GM19239 (cell line): Measurements from ENCODE around the gene ACTA2.
A peak's percentile ranks its signal among the peaks of the same experiment; 100 is the strongest.

Experiments
- DNase-seq: peaks from one replicate; pipeline ENCODE4 v3.0.0; 2011; ENCODE audit warnings: low spot score; ENCODE audit not compliant: insufficient read length
- FAIRE-seq: peaks from 2 replicates; lab custom pipeline; 2011; peaks lifted over from hg19 to GRCh38; lab: Jason Lieb, UNC

Gene ACTA2

GRCh38 chr10:88952647-88953111, at the start of gene ACTA2:
TSS of gene ACTA2 (minus strand) at chr10:88952773. CDS start at chr10:88948930, 3,843 bp downstream.
- DNase-seq: no peak
- FAIRE-seq: no peak

GRCh38 chr10:89001729-89002072, 49.1 kb upstream of the ACTA2 start:
- DNase-seq: no peak

GRCh38 chr10:89001024-89001728, 48.6 kb upstream of the ACTA2 start:
- DNase-seq: no peak
- peak; percentile 85 for FAIRE-seq

More at GRCh38 chr10:89001729-89002072, 49.1 kb upstream of the ACTA2 start:
- no peak for FAIRE-seq

- peak; percentile 31 for FAIRE-seq
- DNase-seq: no peak
Observed at GRCh38 chr10:88999625-89000024, 47.1 kb upstream of the ACTA2 start.

GRCh38 chr10:88996927-88997326, 44.4 kb upstream of the ACTA2 start:
- FAIRE-seq (peak; percentile 91), DNase-seq (no peak)

- DNase-seq: no peak
- FAIRE-seq: no peak
Observed at GRCh38 chr10:88995156-88995876, 42.7 kb upstream of the ACTA2 start.

GRCh38 chr10:88994019-88994418, 41.4 kb upstream of the ACTA2 start:
- FAIRE-seq (peak; percentile 56), DNase-seq (no peak)

- FAIRE-seq (peak; percentile 82), DNase-seq (no peak)
Observed at GRCh38 chr10:88992921-88993524, 40.5 kb upstream of the ACTA2 start.

GRCh38 chr10:88991899-88992320, 39.3 kb upstream of the ACTA2 start:
- FAIRE-seq (peak; percentile 95), DNase-seq (no peak)

- DNase-seq (no peak), FAIRE-seq (no peak)
Observed at GRCh38 chr10:88991161-88991898, 38.8 kb upstream of the ACTA2 start.

- DNase-seq (no peak), FAIRE-seq (peak; percentile 96)
Observed at GRCh38 chr10:88990384-88991160, 38.0 kb upstream of the ACTA2 start, which contains the start of gene FAS. TSS of gene FAS (plus strand) at chr10:88990798. CDS start at chr10:88990877, 79 bp downstream.

- DNase-seq (no peak), FAIRE-seq (no peak)
Observed at GRCh38 chr10:88989824-88990383, 37.3 kb upstream of the ACTA2 start.

GRCh38 chr10:88989423-88989822, 36.9 kb upstream of the ACTA2 start:
- DNase-seq: no peak
- FAIRE-seq: peak; percentile 73

GRCh38 chr10:88987840-88988239, 35.3 kb upstream of the ACTA2 start:
- FAIRE-seq: no peak
- DNase-seq: no peak

- no peak for DNase-seq
- FAIRE-seq: peak; percentile 74
Observed at GRCh38 chr10:88987243-88987725, 34.7 kb upstream of the ACTA2 start.

GRCh38 chr10:88986549-88987242, 34.1 kb upstream of the ACTA2 start:
- FAIRE-seq: no peak
- no peak for DNase-seq

- FAIRE-seq: peak; percentile 33
- no peak for DNase-seq
Observed at GRCh38 chr10:88984525-88984924, 32.0 kb upstream of the ACTA2 start.

- no peak for FAIRE-seq
Observed at GRCh38 chr10:88983939-88984338, 31.4 kb upstream of the ACTA2 start.

GRCh38 chr10:88983206-88983605, 30.6 kb upstream of the ACTA2 start:
- FAIRE-seq (no peak), DNase-seq (no peak)

More at GRCh38 chr10:88983939-88984338, 31.4 kb upstream of the ACTA2 start:
- DNase-seq: no peak
